Measurements from ENCODE around the gene ZNF215. TPM values are rescaled to one million over a fixed set of nuclear protein-coding genes. Genes with fewer than 3 reads are reported as not detected.

ZNF215 gene
- total and polyA plus RNA-seq, 4 donors = 0.07 to 0.42 (median 0.20) TPM

GRCh38 chr11:6889835-6890234 is 36.4 kb upstream of the ZNF215 start:
- Histone ChIP-seq H3K36me3 (ENCODE audit: control insufficient read depth in 4 of 4, insufficient read depth in 3 of 4, low read depth in 1 of 4, low read length in 3 of 4) (no peaks in the 10 kb centered on the region), H3K9ac (ENCODE audit: low read depth in 1 of 2, low read length in 2 of 2) (no peak overlapping the region), H3K4me1 (ENCODE audit: control insufficient read depth in 4 of 4, insufficient read depth in 4 of 4, low read length in 3 of 4) (no peaks in the 10 kb centered on the region), H3K27ac (ENCODE audit: low read depth in 1 of 2, low read length in 2 of 2) (no peak overlapping the region), H3K9me3 (ENCODE audit: control insufficient read depth in 4 of 4, low read length in 3 of 4) (no peaks in the 10 kb centered on the region), H3K27me3 (ENCODE audit: control insufficient read depth in 4 of 4, insufficient read depth in 4 of 4, low read length in 3 of 4) (peaks cover 0 to 7% (median 0%) of the 10 kb centered on the region in 4 donors), H3K4me3 (ENCODE audit: low read depth in 1 of 3, low read length in 3 of 3) (no peak overlapping the region)
- DNase-seq (ENCODE audit: low spot score) = no peak
- WGBS = 72% methylated on average over 1 of the region's 1 CpG
- TF ChIP-seq FOXA2 (IDR thresholded peaks at IDR 0.05) (no peak), ZBTB33 (IDR thresholded peaks at IDR 0.05) (no peak), JUND (IDR thresholded peaks at IDR 0.05) (no peak), RXRA (IDR thresholded peaks at IDR 0.05) (no peak), FOXA1 (IDR thresholded peaks at IDR 0.05) (no peak), TAF1 (conservative IDR thresholded peaks at IDR 0.05) (no peak), NR2F2 (IDR thresholded peaks at IDR 0.05) (no peak), ATF3 (IDR thresholded peaks at IDR 0.05) (no peak), GABPA (IDR thresholded peaks at IDR 0.05 in 1 of 2, conservative IDR thresholded peaks at IDR 0.05 in 1 of 2) (no peak), YY1 (IDR thresholded peaks at IDR 0.05) (no peak)
- TF ChIP-seq, protein P1, sequence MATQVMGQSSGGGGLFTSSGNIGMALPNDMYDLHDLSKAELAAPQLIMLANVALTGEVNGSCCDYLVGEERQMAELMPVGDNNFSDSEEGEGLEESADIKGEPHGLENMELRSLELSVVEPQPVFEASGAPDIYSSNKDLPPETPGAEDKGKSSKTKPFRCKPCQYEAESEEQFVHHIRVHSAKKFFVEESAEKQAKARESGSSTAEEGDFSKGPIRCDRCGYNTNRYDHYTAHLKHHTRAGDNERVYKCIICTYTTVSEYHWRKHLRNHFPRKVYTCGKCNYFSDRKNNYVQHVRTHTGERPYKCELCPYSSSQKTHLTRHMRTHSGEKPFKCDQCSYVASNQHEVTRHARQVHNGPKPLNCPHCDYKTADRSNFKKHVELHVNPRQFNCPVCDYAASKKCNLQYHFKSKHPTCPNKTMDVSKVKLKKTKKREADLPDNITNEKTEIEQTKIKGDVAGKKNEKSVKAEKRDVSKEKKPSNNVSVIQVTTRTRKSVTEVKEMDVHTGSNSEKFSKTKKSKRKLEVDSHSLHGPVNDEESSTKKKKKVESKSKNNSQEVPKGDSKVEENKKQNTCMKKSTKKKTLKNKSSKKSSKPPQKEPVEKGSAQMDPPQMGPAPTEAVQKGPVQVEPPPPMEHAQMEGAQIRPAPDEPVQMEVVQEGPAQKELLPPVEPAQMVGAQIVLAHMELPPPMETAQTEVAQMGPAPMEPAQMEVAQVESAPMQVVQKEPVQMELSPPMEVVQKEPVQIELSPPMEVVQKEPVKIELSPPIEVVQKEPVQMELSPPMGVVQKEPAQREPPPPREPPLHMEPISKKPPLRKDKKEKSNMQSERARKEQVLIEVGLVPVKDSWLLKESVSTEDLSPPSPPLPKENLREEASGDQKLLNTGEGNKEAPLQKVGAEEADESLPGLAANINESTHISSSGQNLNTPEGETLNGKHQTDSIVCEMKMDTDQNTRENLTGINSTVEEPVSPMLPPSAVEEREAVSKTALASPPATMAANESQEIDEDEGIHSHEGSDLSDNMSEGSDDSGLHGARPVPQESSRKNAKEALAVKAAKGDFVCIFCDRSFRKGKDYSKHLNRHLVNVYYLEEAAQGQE (IDR thresholded peaks at IDR 0.05) = no peak

DNA sequence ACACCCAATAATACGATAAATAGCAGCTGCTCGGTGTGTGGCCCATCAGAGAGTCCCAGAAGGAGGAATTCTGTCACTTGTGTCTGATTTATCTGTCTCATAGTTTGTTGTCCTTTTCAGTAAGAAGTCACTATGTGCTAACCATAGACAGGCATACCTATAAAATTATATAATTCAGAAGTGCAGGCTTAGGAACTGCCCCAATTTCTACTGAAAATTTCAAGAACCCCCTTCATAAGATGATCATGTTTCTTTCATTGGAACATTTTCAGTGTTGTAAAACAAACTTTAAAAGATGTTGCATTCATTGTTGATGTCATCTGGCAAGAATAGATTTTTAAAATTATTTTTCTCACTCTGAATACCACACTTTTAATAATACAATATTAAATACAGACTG is 33.8 kb upstream of the ZNF215 start, which contains the start of gene OR2D2:
Gene OR2D2 (minus strand): TSS at position 101 of the 400 bp plus-strand sequence. CDS start 0 bp downstream, at position 101.
- no peaks in the 10 kb centered on the region for H3K9me3 ChIP-seq (ENCODE audit: control insufficient read depth in 4 of 4, low read length in 3 of 4)
- no peak within 1 kb of the TSS for H3K9ac ChIP-seq (ENCODE audit: low read depth in 1 of 2, low read length in 2 of 2)
- H3K4me3 ChIP-seq (ENCODE audit: low read depth in 1 of 3, low read length in 3 of 3) = no peak within 1 kb of the TSS
- H3K27me3 ChIP-seq (ENCODE audit: control insufficient read depth in 4 of 4, insufficient read depth in 4 of 4, low read length in 3 of 4) = peaks cover 0 to 3% (median 0%) of the 10 kb centered on the region in 4 donors
- H3K36me3 ChIP-seq (ENCODE audit: control insufficient read depth in 4 of 4, insufficient read depth in 3 of 4, low read depth in 1 of 4, low read length in 3 of 4) = no peaks in the 10 kb centered on the region
- no peaks in the 10 kb centered on the region for H3K4me1 ChIP-seq (ENCODE audit: control insufficient read depth in 4 of 4, insufficient read depth in 4 of 4, low read length in 3 of 4)
- no peak for DNase-seq (ENCODE audit: low spot score)
- WGBS = 86% methylated on average over 2 of the region's 2 CpGs
- TF ChIP-seq, protein P1 (IDR thresholded peaks at IDR 0.05) = no peak
- TF ChIP-seq CTCF (IDR thresholded peaks at IDR 0.05; ENCODE audit: low read depth, low read length, missing input control) (no peak), GABPA (IDR thresholded peaks at IDR 0.05 in 1 of 2, conservative IDR thresholded peaks at IDR 0.05 in 1 of 2) (no peak), EGR1 (IDR thresholded peaks at IDR 0.05; ENCODE audit: low read depth in 2 of 2) (no peak), FOXA1 (IDR thresholded peaks at IDR 0.05) (no peak), NR2F2 (IDR thresholded peaks at IDR 0.05) (no peak), FOXA2 (IDR thresholded peaks at IDR 0.05) (no peak), YY1 (IDR thresholded peaks at IDR 0.05) (no peak)
- TF ChIP-seq, protein P2, sequence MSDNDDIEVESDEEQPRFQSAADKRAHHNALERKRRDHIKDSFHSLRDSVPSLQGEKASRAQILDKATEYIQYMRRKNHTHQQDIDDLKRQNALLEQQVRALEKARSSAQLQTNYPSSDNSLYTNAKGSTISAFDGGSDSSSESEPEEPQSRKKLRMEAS (IDR thresholded peaks at IDR 0.05) = no peak
- H3K27ac ChIP-seq (ENCODE audit: low read depth in 1 of 2, low read length in 2 of 2) = no peak within 1 kb of the TSS

All from liver (tissue), 9 donors.